ENCODE data around the gene CPLANE2. TPM values are rescaled to one million over a fixed set of nuclear protein-coding genes. Genes with fewer than 3 reads are reported as not detected.
"Not testable (repeated sequence)": the region's sequence is repeated elsewhere in the genome, so short reads cannot be mapped to it uniquely, and the experiment has no call there.

CPLANE2 gene
- total and polyA plus RNA-seq, 5 experiments from 2014 or later, result 1.7 to 9.6 (median 2.9) TPM

- DNase-seq (peak; percentile 37 to 76 (median 56)), ATAC-seq (peak; percentile 78 to 85)
- POLR2A ChIA-PET, result interaction anchor here (1.4 kb wide), 1 partner anchor 30 kb away, joined by 8 read pairs; no protein-coding TSS in a partner anchor
- Mint-ChIP-seq H3K9me3 (no peaks in the 10 kb centered on the region), H3K27me3 (no peaks in the 10 kb centered on the region), H3K4me1 (peaks cover 9 to 28% (median 20%) of the 10 kb centered on the region in 4 donors), H3K4me3 (peak overlapping the region; percentile 90 to 95 (median 92)), H3K36me3 (peaks cover 0 to 6% (median 0%) of the 10 kb centered on the region in 3 donors), H3K27ac (peak overlapping the region; percentile 86 to 99 (median 96))
Observed at GRCh38 chr1:16235944-16236510, 956 bp downstream of the CPLANE2 start.

- Mint-ChIP-seq H3K27me3 (no peaks in the 10 kb centered on the region), H3K27ac (peak overlapping the region in 2 of 10 donors; percentile 32 to 70), H3K36me3 (peaks cover 0 to 6% (median 0%) of the 10 kb centered on the region in 3 donors), H3K4me1 (peaks cover 9 to 28% (median 20%) of the 10 kb centered on the region in 4 donors), H3K4me3 (peak overlapping the region in 3 of 10 donors; percentile 19 to 50 (median 38)), H3K9me3 (no peaks in the 10 kb centered on the region)
- POLR2A ChIA-PET, result interaction anchor here (0.6 to 1.4 kb wide), 2 partner anchors 29 to 402 kb away, joined by 5 to 8 read pairs; no protein-coding TSS in a partner anchor
- no peak for DNase-seq
- no peak for ATAC-seq
Observed at GRCh38 chr1:16235347-16235746, 1.6 kb downstream of the CPLANE2 start.

GRCh38 chr1:16233431-16233830 is 3.6 kb downstream of the CPLANE2 start:
- H3K27me3 Mint-ChIP-seq, result peaks cover 0 to 9% (median 3%) of the 10 kb centered on the region in 5 donors
- no peaks in the 10 kb centered on the region for H3K9me3 Mint-ChIP-seq
- POLR2A ChIA-PET, result no interaction called here
- H3K27ac Mint-ChIP-seq, result peak overlapping the region in 1 of 10 donors; percentile 31
- DNase-seq, result no peak
- peak overlapping the region in 1 of 10 donors; percentile 51 for H3K4me3 Mint-ChIP-seq
- no peak for ATAC-seq
- H3K4me1 Mint-ChIP-seq, result peaks cover 9 to 26% (median 23%) of the 10 kb centered on the region in 4 donors
- H3K36me3 Mint-ChIP-seq, result peaks cover 0 to 8% (median 0%) of the 10 kb centered on the region in 3 donors

- Mint-ChIP-seq H3K27me3 (peaks cover 0 to 20% (median 13%) of the 10 kb centered on the region in 5 donors), H3K4me1 (peaks cover 9 to 29% (median 26%) of the 10 kb centered on the region in 4 donors), H3K27ac (no peak overlapping the region), H3K4me3 (no peak overlapping the region), H3K36me3 (peaks cover 0 to 14% (median 2%) of the 10 kb centered on the region in 3 donors), H3K9me3 (peaks cover 0 to 2% (median 0%) of the 10 kb centered on the region in 9 donors)
- POLR2A ChIA-PET, result no interaction called here
- no peak for ATAC-seq
- no peak for DNase-seq
Observed at GRCh38 chr1:16232316-16232710, 4.7 kb downstream of the CPLANE2 start.

- H3K27me3 Mint-ChIP-seq, result peaks cover 0 to 23% (median 16%) of the 10 kb centered on the region in 5 donors
- peaks cover 5 to 24% (median 24%) of the 10 kb centered on the region in 4 donors for H3K4me1 Mint-ChIP-seq
- no peak for ATAC-seq
- H3K27ac Mint-ChIP-seq, result no peak overlapping the region
- no peak for DNase-seq
- no peak overlapping the region for H3K4me3 Mint-ChIP-seq
- peaks cover 0 to 5% (median 0%) of the 10 kb centered on the region in 9 donors for H3K9me3 Mint-ChIP-seq
- POLR2A ChIA-PET, result interaction anchor here (0.7 kb wide), 1 partner anchor 10 kb away, joined by 4 read pairs; no protein-coding TSS in a partner anchor
- peaks cover 0 to 15% (median 2%) of the 10 kb centered on the region in 3 donors for H3K36me3 Mint-ChIP-seq
Observed at GRCh38 chr1:16231331-16232315, 5.4 kb downstream of the CPLANE2 start.

GRCh38 chr1:16230744-16231143 is 6.2 kb downstream of the CPLANE2 start:
- Mint-ChIP-seq H3K4me3 (no peak overlapping the region), H3K27me3 (peaks cover 7 to 25% (median 23%) of the 10 kb centered on the region in 5 donors), H3K27ac (no peak overlapping the region), H3K36me3 (peaks cover 0 to 22% (median 8%) of the 10 kb centered on the region in 3 donors), H3K4me1 (peaks cover 2 to 18% (median 16%) of the 10 kb centered on the region in 4 donors), H3K9me3 (peaks cover 0 to 13% (median 1%) of the 10 kb centered on the region in 9 donors)
- DNase-seq, result no peak
- no peak for ATAC-seq
- POLR2A ChIA-PET, result interaction anchor here (0.7 to 1.6 kb wide), 2 partner anchors 9 to 14 kb away, joined by 4 to 5 read pairs; no protein-coding TSS in a partner anchor

- H3K9me3 Mint-ChIP-seq, result peaks cover 0 to 13% (median 1%) of the 10 kb centered on the region in 9 donors
- POLR2A ChIA-PET, result interaction anchor here (0.6 to 1.6 kb wide), 3 partner anchors 13 to 265 kb away, joined by 4 to 6 read pairs (median 5); no protein-coding TSS in a partner anchor
- H3K4me3 Mint-ChIP-seq, result no peak overlapping the region
- no peak for DNase-seq
- H3K27ac Mint-ChIP-seq, result no peak overlapping the region
- no peak for ATAC-seq
- peaks cover 2 to 15% (median 14%) of the 10 kb centered on the region in 4 donors for H3K4me1 Mint-ChIP-seq
- peaks cover 0 to 22% (median 8%) of the 10 kb centered on the region in 3 donors for H3K36me3 Mint-ChIP-seq
- H3K27me3 Mint-ChIP-seq, result peaks cover 7 to 31% (median 23%) of the 10 kb centered on the region in 5 donors
Observed at GRCh38 chr1:16229976-16230740, 6.8 kb downstream of the CPLANE2 start.

GRCh38 chr1:16226490-16227179 is 10.3 kb downstream of the CPLANE2 start:
- H3K36me3 Mint-ChIP-seq, result peaks cover 0 to 18% (median 10%) of the 10 kb centered on the region in 3 donors
- POLR2A ChIA-PET, result interaction anchor here (1.6 kb wide), 1 partner anchor 9 kb away, joined by 3 read pairs; no protein-coding TSS in a partner anchor
- DNase-seq, result no peak
- H3K27ac Mint-ChIP-seq, result no peak overlapping the region
- peak overlapping the region in 3 of 10 donors; percentile 23 to 36 (median 35) for H3K4me3 Mint-ChIP-seq
- peaks cover 13 to 46% (median 28%) of the 10 kb centered on the region in 5 donors for H3K27me3 Mint-ChIP-seq
- no peak for ATAC-seq
- H3K4me1 Mint-ChIP-seq, result peaks cover 2 to 15% (median 11%) of the 10 kb centered on the region in 4 donors
- H3K9me3 Mint-ChIP-seq, result peaks cover 0 to 16% (median 1%) of the 10 kb centered on the region in 9 donors

- peaks cover 0 to 16% (median 10%) of the 10 kb centered on the region in 3 donors for H3K36me3 Mint-ChIP-seq
- peaks cover 13 to 46% (median 28%) of the 10 kb centered on the region in 5 donors for H3K27me3 Mint-ChIP-seq
- peak overlapping the region in 1 of 10 donors; percentile 35 for H3K4me3 Mint-ChIP-seq
- POLR2A ChIA-PET, result interaction anchor here (1.6 kb wide), 1 partner anchor 9 kb away, joined by 3 read pairs; no protein-coding TSS in a partner anchor
- DNase-seq (no peak), ATAC-seq (no peak)
- H3K4me1 Mint-ChIP-seq, result peaks cover 3 to 15% (median 11%) of the 10 kb centered on the region in 4 donors
- peaks cover 0 to 16% (median 1%) of the 10 kb centered on the region in 9 donors for H3K9me3 Mint-ChIP-seq
- H3K27ac Mint-ChIP-seq, result peak overlapping the region in 1 of 10 donors; percentile 67
Observed at GRCh38 chr1:16226129-16226489, 10.9 kb downstream of the CPLANE2 start.

- H3K36me3 Mint-ChIP-seq, result peaks cover 0 to 16% (median 10%) of the 10 kb centered on the region in 3 donors
Observed at GRCh38 chr1:16224472-16224871, 12.5 kb downstream of the CPLANE2 start.

GRCh38 chr1:16222716-16223115 is 14.3 kb downstream of the CPLANE2 start:
- Mint-ChIP-seq H3K9me3 (peaks cover 0 to 16% (median 1%) of the 10 kb centered on the region in 9 donors), H3K36me3 (peaks cover 0 to 13% (median 10%) of the 10 kb centered on the region in 3 donors), H3K4me1 (peaks cover 7 to 25% (median 11%) of the 10 kb centered on the region in 4 donors), H3K27me3 (peaks cover 9 to 37% (median 19%) of the 10 kb centered on the region in 5 donors)
- H3K4me3 Mint-ChIP-seq, DNase-seq, ATAC-seq, H3K27ac Mint-ChIP-seq: not testable (repeated sequence)
- POLR2A ChIA-PET, result interaction anchor here (0.6 to 1.3 kb wide), 2 partner anchors 10 to 15 kb away, joined by 3 to 4 read pairs; partner anchors contain the start of gene ARHGEF19

More at GRCh38 chr1:16224472-16224871, 12.5 kb downstream of the CPLANE2 start:
- Mint-ChIP-seq H3K27ac (peak overlapping the region in 1 of 10 donors; percentile 57), H3K27me3 (peaks cover 13 to 46% (median 28%) of the 10 kb centered on the region in 5 donors), H3K4me3 (no peak overlapping the region), H3K9me3 (peaks cover 0 to 16% (median 1%) of the 10 kb centered on the region in 9 donors), H3K4me1 (peaks cover 6 to 22% (median 14%) of the 10 kb centered on the region in 4 donors)
- POLR2A ChIA-PET, result interaction anchor here (0.7 kb wide), 1 partner anchor 8 kb away, joined by 3 read pairs; no protein-coding TSS in a partner anchor
- DNase-seq (no peak), ATAC-seq (no peak)
